Measurements from ENCODE around the gene SPNS3.

The SPNS3 gene

GRCh38 chr17:4527566-4528125 is 93.9 kb downstream of the SPNS3 start:
- DNase-seq (ENCODE audit: extremely low spot score), result no peak
- CTCF ChIA-PET, result interaction anchor here (0.8 kb wide), 1 partner anchor 11 kb away, joined by 3 read pairs; no protein-coding TSS in a partner anchor
- TF ChIP-seq, protein P1, sequence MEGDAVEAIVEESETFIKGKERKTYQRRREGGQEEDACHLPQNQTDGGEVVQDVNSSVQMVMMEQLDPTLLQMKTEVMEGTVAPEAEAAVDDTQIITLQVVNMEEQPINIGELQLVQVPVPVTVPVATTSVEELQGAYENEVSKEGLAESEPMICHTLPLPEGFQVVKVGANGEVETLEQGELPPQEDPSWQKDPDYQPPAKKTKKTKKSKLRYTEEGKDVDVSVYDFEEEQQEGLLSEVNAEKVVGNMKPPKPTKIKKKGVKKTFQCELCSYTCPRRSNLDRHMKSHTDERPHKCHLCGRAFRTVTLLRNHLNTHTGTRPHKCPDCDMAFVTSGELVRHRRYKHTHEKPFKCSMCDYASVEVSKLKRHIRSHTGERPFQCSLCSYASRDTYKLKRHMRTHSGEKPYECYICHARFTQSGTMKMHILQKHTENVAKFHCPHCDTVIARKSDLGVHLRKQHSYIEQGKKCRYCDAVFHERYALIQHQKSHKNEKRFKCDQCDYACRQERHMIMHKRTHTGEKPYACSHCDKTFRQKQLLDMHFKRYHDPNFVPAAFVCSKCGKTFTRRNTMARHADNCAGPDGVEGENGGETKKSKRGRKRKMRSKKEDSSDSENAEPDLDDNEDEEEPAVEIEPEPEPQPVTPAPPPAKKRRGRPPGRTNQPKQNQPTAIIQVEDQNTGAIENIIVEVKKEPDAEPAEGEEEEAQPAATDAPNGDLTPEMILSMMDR (IDR thresholded peaks at IDR 0.05; ENCODE audit: control extremely low read depth, extremely low read depth, low read depth, missing control alignments), result no peak
- POLR2A ChIA-PET, result no interaction called here

DNA sequence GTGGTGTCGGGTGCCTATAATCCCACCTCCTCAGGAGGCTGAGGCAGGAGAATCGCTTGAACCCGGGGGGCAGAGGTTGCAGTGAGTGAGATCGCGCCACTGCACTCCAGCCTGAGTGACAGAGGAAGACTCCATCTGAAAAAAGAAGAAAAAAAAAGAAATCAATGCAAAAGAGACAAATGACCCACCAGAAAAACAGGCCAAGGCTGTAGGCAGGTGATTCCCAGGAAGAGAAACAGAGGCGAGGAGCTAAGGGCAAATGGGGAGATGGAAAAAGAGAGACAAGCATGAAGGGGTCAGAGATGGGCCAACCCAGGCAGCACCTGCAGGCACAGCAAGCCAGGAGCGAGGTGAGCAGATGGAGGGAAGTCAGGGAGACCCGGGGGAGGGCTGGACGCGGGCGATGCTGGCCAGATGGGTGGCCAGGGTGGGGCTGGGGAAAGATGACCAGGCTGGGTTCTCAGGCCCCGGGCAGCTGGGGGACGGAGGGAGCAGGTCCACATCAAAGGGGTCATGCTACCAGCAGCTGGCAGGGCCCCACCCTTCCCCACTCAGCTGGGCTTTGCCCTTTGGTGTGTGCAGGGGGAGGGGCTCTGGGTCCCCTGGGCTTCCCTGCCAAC is 95.9 kb downstream of the SPNS3 start:
- POLR2A ChIA-PET, result interaction anchor here (0.7 kb wide), 1 partner anchor 8 kb away, joined by 3 read pairs; no protein-coding TSS in a partner anchor
- CTCF ChIA-PET, result interaction anchor here (0.9 kb wide), 1 partner anchor 37 kb away, joined by 3 read pairs; no protein-coding TSS in a partner anchor
- no peak for DNase-seq (ENCODE audit: extremely low spot score)
- TF ChIP-seq, protein P1 (IDR thresholded peaks at IDR 0.05; ENCODE audit: control extremely low read depth, extremely low read depth, low read depth, missing control alignments), result no peak

DNA sequence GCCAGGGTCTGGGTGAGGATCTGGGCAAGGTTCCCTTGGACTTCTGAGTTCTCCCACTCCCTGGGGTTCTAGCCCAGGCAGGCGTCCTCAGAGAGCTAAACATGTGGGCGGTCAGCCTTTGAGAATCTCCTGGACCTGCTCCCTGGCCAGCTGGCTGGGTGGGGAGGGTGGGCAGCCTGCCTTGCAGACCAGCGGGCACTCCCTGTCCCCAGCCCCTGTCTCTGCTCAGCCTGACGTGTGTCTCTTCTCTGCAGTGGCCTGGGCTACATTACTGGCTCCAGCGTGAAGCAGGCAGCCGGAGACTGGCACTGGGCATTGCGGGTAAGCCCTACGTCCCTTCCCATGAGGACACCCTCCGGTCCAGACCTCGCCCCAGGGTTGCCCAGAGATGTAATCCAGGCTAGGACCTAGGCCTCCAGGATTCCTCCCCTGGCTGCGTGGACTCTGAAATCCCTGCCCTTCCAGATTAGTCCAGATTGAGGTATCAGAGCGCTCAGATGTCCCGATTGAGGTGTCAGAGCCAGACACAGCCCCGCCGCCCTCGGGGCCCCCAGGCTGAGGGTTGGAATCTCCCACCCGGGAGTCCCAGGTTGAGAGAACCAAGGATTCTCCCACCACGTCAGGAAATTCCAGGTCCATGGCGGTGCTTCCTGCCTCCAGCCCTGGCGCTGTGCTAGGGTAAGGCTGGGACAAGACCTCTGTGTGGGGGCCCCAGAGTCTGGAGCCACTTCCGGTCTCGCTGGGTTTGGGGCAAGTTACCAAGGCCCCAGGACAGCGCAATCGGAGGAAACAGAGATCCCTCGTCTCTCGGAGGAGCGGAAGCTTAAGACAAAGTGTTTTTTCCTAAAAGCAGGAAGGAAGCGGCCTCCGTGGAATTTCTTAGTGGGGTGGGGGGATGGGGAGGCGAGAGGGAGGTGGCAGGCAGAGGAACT is 97.3 kb downstream of the SPNS3 start:
- CTCF ChIA-PET, result no interaction called here
- POLR2A ChIA-PET, result no interaction called here
- TF ChIP-seq, protein P1 (IDR thresholded peaks at IDR 0.05; ENCODE audit: control extremely low read depth, extremely low read depth, low read depth, missing control alignments), result no peak
- no peak for DNase-seq (ENCODE audit: extremely low spot score)

DNA sequence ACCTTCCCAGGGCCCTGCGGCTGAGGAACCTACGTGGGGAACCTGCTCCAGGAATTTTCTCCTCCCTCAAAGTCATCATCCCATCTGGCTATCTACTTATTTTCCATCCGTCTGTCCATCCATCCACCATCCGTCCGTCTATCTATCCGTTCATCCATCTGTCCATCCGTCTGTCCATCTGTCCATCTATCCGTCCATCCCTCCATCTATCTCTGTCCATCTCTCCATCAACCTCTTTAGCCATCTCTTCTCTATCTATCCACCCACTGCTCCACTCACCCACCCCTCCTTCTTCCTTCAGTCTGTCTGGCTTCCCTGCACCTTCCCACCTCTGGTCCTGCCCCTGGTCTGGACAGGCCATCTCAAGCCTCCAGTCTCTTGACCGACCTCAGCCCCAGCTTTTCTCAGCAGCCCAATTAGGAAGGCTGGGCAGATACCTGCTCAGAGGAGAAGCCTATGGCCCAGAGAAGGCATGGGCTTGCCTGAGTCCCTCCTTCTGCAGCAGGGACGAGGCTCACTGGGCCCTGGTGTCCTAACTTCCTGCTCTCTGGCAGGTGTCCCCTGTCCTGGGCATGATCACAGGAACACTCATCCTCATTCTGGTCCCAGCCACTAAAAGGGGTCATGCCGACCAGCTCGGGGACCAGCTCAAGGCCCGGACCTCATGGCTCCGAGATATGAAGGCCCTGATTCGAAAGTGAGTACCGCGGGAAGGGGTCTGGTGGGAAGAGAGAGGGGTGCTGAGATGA is 98.4 kb downstream of the SPNS3 start:
- no peak for DNase-seq (ENCODE audit: extremely low spot score)
- ChIA-PET CTCF (no interaction called here), POLR2A (no interaction called here)

DNA sequence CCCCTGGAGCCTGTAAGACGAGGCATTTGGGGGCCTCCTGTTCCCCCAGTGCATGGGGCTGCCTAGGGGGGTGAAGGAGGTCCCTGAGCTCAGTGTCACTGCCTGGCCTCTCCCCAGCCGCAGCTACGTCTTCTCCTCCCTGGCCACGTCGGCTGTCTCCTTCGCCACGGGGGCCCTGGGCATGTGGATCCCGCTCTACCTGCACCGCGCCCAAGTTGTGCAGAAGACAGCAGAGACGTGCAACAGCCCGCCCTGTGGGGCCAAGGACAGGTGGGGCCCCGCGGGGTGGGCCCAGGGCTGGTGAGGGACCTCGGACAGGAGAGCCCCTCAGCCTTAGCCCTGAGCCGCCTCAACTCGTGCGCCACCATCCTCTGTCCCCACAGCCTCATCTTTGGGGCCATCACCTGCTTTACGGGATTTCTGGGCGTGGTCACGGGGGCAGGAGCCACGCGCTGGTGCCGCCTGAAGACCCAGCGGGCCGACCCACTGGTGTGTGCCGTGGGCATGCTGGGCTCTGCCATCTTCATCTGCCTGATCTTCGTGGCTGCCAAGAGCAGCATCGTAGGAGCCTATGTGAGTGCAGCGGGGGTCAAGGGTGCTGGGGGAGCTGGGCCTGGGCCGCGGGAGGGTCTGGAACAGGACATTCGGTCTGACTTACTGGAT is 99.3 kb downstream of the SPNS3 start:
- DNase-seq (ENCODE audit: extremely low spot score), result no peak
- POLR2A ChIA-PET, result no interaction called here
- CTCF ChIA-PET, result no interaction called here
- TF ChIP-seq, protein P1 (IDR thresholded peaks at IDR 0.05; ENCODE audit: control extremely low read depth, extremely low read depth, low read depth, missing control alignments), result no peak

More for the DNA sequence above, 98.4 kb downstream of the SPNS3 start:
- TF ChIP-seq, protein P1 (IDR thresholded peaks at IDR 0.05; ENCODE audit: control extremely low read depth, extremely low read depth, low read depth, missing control alignments), result no peak
